Activated CD8-positive, alpha-beta T cell treated with anti-CD3 and anti-CD28 coated beads for 36 hours (primary cell): ENCODE measurements around the gene PTPMT1. TPM values are rescaled to one million over a fixed set of nuclear protein-coding genes. Genes with fewer than 3 reads are reported as not detected.

Source experiments
- ATAC-seq: fragments of 200-7000 bp; cut with Tn5 transposase; one replicate; pipeline ENCODE4 v1.10.0; 2021; ENCODE audit warnings: mild to moderate bottlenecking, moderate library complexity
- CTCF ChIA-PET: fragments of 350-600 bp; sonication (Branson Sonifier 250); formaldehyde crosslinking; loops from one replicate; lab custom pipeline; 2021; ENCODE audit warnings: antibody characterized with exemption; lab: Charles Lee
- POLR2A ChIA-PET: fragments of 350-600 bp; sonication (Branson Sonifier 250); formaldehyde crosslinking; loops from one replicate; lab custom pipeline; 2021; ENCODE audit warnings: antibody characterized with exemption; lab: Charles Lee
- DNase-seq: peaks from one replicate; pipeline ENCODE4 v3.0.0-alpha.2; 2020
- H3K27ac Mint-ChIP-seq: one replicate; pipeline ENCODE4 v1.8.0; 2021; ENCODE audit warnings: mild to moderate bottlenecking, mixed read lengths
- H3K27me3 Mint-ChIP-seq: one replicate; pipeline ENCODE4 v1.8.0; 2021; ENCODE audit warnings: mixed read lengths
- H3K36me3 Mint-ChIP-seq: one replicate; pipeline ENCODE4 v1.8.0; 2021; ENCODE audit warnings: low read depth, mixed read lengths
- H3K4me1 Mint-ChIP-seq: one replicate; pipeline ENCODE4 v1.8.0; 2021; ENCODE audit warnings: low read depth, mixed read lengths
- H3K4me3 Mint-ChIP-seq: one replicate; pipeline ENCODE4 v1.8.0; 2021; ENCODE audit warnings: mild to moderate bottlenecking, moderate library complexity, mixed read lengths
- H3K9me3 Mint-ChIP-seq: one replicate; pipeline ENCODE4 v1.8.0; 2021; ENCODE audit warnings: mixed read lengths
- intact Hi-C: fragments of 100-400 bp; cut with micrococcal nuclease; formaldehyde crosslinking; loops from one replicate; pipeline ENCODE4 v1.10.0; 2022
- total RNA-seq, 2 experiments: library from RNA; stranded (reverse); gene quantifications; one replicate each; pipeline ENCODE4 v1.2.3, GENCODE V29; 2021
- TF ChIP-seq, protein P1 (sequence below): fragments of 200-600 bp; IDR thresholded peaks from one replicate; pipeline ENCODE4 v1.8.0; 2022; ENCODE audit warnings: antibody characterized with exemption, mild to moderate bottlenecking

The PTPMT1 gene
- total RNA-seq, 2 experiments from 2014 or later: 44.1 to 46.7 TPM

DNA sequence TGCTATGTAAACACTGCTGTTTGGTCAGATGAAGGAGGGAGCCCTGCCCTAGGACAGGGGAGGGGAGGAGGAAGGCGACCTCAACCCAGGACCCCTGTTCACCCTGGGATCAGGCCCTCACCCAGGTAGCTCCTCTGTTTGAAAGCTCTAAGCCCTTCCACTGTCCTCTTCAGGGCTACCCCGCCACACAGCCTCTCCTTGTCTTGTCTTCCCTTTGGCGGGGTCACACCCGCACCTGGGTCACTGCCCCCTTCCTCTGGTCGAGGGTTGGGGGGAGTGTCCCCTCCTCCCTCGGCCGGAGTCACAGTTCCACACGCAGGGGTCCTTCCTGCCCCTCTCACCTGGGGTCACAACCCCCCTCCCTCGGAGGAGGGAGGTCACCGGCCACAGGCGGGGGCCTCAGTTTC lies 463 bp upstream of the PTPMT1 start:
- Mint-ChIP-seq H3K36me3 (peaks cover 13% of the 10 kb centered on the region), H3K27me3 (no peaks in the 10 kb centered on the region), H3K4me1 (peaks cover 28% of the 10 kb centered on the region), H3K27ac (peak overlapping the region; percentile 83), H3K4me3 (peak overlapping the region; percentile 83), H3K9me3 (no peaks in the 10 kb centered on the region)
- POLR2A ChIA-PET: interaction anchor here (0.6 to 4.2 kb wide), 8 partner anchors 9 to 536 kb away, joined by 3 to 48 read pairs (median 4); partner anchors contain the start of genes AGBL2, CELF1, KBTBD4 and NDUFS3
- CTCF ChIA-PET: interaction anchor here (0.9 to 2.2 kb wide), 7 partner anchors 9 to 152 kb away, joined by 3 to 12 read pairs (median 4); no protein-coding TSS in a partner anchor
- intact Hi-C loops: no loop called here
- TF ChIP-seq, protein P1, sequence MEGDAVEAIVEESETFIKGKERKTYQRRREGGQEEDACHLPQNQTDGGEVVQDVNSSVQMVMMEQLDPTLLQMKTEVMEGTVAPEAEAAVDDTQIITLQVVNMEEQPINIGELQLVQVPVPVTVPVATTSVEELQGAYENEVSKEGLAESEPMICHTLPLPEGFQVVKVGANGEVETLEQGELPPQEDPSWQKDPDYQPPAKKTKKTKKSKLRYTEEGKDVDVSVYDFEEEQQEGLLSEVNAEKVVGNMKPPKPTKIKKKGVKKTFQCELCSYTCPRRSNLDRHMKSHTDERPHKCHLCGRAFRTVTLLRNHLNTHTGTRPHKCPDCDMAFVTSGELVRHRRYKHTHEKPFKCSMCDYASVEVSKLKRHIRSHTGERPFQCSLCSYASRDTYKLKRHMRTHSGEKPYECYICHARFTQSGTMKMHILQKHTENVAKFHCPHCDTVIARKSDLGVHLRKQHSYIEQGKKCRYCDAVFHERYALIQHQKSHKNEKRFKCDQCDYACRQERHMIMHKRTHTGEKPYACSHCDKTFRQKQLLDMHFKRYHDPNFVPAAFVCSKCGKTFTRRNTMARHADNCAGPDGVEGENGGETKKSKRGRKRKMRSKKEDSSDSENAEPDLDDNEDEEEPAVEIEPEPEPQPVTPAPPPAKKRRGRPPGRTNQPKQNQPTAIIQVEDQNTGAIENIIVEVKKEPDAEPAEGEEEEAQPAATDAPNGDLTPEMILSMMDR: no peak
- DNase-seq: no peak
- ATAC-seq: peak; percentile 3

DNA sequence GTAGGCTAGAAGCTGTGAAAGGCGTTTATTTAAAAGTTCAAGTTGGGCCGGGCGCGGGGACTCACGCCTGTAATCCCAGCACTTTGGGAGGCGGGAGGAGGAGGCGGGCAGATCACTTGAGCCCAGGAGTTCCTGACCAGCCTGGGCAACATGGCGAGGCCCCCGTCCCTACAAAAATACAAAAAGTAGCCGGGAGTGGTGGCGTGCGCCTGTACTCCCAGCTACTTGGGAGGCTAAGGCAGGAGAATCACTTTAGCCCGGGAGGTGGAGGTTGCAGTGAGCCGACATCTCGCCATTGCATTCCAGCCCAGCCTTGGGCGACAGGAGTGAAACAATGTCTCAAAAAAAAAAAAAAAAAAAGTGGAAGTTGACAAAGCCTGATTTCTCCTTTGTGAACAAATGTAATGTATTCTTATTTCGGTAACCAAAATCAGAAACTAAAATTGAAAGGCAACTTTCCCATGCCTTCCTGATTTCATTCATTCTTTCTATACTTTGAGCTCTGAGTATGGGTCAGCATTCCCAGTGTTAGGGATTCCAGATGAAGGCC lies 825 bp downstream of the PTPMT1 start:
- intact Hi-C loops: no loop called here
- CTCF ChIA-PET: interaction anchor here (0.6 to 2.2 kb wide), 7 partner anchors 8 to 120 kb away, joined by 3 to 12 read pairs (median 4); partner anchors contain the start of genes KBTBD4 and NDUFS3
- peak overlapping the region; percentile 77 for H3K27ac Mint-ChIP-seq

DNA sequence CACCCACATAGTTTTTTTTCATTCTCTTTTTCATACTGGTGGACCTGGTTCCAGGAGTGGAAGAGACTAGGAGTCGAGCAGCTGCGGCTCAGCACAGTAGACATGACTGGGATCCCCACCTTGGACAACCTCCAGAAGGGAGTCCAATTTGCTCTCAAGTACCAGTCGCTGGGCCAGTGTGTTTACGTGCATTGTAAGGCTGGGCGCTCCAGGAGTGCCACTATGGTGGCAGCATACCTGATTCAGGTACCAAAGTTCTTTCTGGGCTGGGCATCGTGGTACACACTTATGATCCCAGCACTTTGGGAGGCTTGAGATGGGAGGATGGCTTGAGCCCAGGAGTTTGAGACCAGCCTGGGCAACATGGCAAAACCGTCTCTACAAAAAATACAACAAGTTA lies 4.2 kb downstream of the PTPMT1 start:
- ChIA-PET POLR2A (interaction anchor here (0.6 to 1.2 kb wide), 2 partner anchors 10 to 15 kb away, joined by 3 to 7 read pairs; partner anchors contain the start of genes KBTBD4 and NDUFS3), CTCF (no interaction called here)
- Mint-ChIP-seq H3K27ac (no peak overlapping the region), H3K27me3 (no peaks in the 10 kb centered on the region), H3K4me3 (no peak overlapping the region), H3K9me3 (no peaks in the 10 kb centered on the region), H3K36me3 (peaks cover 30% of the 10 kb centered on the region), H3K4me1 (peaks cover 24% of the 10 kb centered on the region)
- DNase-seq: no peak
- intact Hi-C loops: no loop called here
- no peak for ATAC-seq
- TF ChIP-seq, protein P1: no peak

More for the DNA sequence above, 825 bp downstream of the PTPMT1 start:
- POLR2A ChIA-PET: interaction anchor here (0.6 to 4.2 kb wide), 6 partner anchors 9 to 201 kb away, joined by 3 to 48 read pairs (median 4); partner anchors contain the start of genes CELF1, FAM180B, FNBP4 and KBTBD4
- ATAC-seq (no peak), DNase-seq (peak; percentile 21)
- TF ChIP-seq, protein P1: no peak
- Mint-ChIP-seq H3K4me1 (peaks cover 28% of the 10 kb centered on the region), H3K4me3 (peak overlapping the region; percentile 83), H3K36me3 (peaks cover 16% of the 10 kb centered on the region), H3K27me3 (no peaks in the 10 kb centered on the region), H3K9me3 (no peaks in the 10 kb centered on the region)

DNA sequence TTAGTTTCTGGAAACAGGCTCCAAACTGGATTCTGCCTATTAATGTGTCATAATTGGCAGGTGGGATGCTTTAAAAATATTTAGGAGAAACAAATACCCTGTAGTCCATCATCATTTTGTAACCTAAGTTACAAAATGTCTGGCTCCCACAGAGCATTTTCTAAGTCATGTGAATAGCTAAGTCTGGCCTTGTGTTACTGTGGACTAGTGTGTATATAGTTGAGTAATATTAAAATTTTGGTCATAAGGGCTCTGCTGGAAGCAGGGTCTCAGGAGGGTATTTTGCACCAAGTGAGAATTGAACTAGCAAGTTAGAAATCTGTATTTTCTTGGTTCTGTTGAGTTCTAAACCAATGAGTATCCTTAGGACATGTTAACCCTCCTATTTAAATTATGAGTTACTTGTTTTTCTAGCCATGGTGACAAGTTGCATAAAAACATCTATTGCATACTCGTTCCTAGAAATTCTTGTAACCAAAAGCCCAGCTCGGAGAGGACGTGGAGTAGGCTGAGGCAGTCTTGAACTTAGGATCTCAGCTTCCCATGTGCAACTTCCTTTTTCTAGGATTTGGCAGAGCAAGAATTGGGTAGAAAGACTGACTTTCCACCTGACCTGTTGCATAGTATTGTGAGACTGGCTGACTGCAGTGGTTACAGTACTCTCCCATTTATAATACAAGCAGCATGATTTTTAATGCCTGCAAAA lies 5.4 kb downstream of the PTPMT1 start:
- TF ChIP-seq, protein P1: no peak
- Mint-ChIP-seq H3K4me1 (peaks cover 21% of the 10 kb centered on the region), H3K9me3 (no peaks in the 10 kb centered on the region), H3K27me3 (no peaks in the 10 kb centered on the region), H3K4me3 (no peak overlapping the region), H3K36me3 (peaks cover 33% of the 10 kb centered on the region), H3K27ac (peak overlapping the region; percentile 56)
- CTCF ChIA-PET: no interaction called here
- ATAC-seq (no peak), DNase-seq (no peak)
- intact Hi-C loops: no loop called here
- POLR2A ChIA-PET: interaction anchor here (0.6 to 1.2 kb wide), 3 partner anchors 8 to 72 kb away, joined by 3 to 7 read pairs (median 4); partner anchors contain the start of genes KBTBD4 and NDUFS3
